Eye (tissue), 1 donor: Measurements from ENCODE around the gene BTD.
A peak's percentile ranks its signal among the peaks of the same experiment; 100 is the strongest.

Experiments
- DNase-seq: peaks from one replicate; pipeline ENCODE4 v3.0.0-alpha.2; 2015

The BTD gene

DNA sequence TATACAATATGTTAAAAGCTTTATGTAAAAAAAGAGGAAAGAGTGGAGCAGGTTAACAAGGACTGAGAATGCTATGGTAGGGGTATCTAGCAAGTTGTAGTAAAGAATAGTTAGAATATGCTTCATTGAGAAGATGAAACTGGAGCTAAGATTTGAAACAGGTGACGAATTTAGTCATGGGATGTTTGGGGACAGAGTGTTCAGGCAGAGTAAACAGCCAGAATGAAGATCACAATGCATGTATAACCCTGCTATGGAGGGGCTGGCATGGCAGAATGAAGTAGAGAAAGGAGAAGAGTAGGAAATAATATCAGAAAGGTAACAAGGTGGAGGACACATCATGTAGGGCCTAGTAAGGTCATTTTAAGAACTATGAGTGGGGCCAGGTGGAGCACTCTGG, 72.0 kb downstream of the BTD start:
- DNase-seq: no peak

DNA sequence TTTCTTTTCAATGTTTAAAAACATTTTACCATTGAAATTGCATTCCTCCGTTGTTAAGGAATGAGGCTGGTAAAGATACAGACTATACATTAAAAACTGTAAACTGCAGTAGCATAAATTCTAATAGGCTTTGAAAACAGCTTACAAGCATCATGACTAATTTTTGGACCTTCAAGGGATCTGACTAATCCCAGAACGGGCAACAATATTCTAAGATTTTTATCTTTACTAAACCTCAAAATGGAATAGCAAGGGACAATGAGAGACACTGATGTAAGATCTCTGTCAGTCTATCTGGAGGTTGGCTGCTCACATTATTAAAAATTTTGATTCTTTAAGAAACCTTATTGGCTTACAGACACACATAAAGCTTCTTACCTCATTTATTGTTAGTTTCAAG, 74.7 kb downstream of the BTD start:
- DNase-seq: no peak

GRCh38 chr3:15679306-15679705, 77.8 kb downstream of the BTD start:
- no peak for DNase-seq

GRCh38 chr3:15681668-15682067, 80.1 kb downstream of the BTD start:
- DNase-seq: no peak

GRCh38 chr3:15682561-15683185, 81.1 kb downstream of the BTD start:
- DNase-seq: peak; percentile 46

DNA sequence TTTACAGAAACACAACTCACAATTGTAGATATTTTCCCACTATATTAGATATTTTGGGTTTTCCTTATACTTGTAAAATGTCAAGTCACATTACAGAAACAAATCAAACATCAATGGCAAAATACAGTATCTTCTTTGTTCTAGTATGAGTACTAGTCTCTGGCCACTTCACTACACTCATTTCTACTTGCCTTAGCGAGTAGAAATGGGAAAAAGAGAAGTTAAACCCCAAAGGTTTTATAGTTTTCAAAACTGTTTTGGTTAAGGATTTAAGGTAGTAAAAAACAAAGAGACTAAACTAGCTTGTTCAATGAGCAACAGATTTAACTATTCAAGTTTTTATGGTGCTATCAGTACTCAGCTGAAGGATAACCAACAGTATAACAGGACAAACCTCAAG, 81.7 kb downstream of the BTD start:
- no peak for DNase-seq

DNA sequence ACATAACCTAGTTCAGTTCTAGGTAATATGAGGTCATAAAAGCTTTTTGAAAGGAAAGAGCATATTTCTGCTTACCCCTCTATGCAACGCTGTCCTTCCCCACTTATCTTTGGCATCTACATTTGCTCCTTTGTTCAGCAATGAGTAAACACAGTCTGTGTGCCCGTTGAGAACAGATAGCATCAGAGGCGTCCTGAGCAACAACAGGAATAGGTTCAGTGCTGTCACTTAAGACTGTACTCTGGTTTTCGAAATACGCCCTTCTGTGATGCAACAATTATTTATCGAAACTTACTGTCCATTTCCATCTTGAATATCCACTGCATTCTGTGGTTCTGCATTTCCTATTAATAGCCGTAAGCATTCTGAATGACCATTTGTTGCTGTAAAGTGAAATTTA, 84.4 kb downstream of the BTD start:
- DNase-seq: no peak

DNA sequence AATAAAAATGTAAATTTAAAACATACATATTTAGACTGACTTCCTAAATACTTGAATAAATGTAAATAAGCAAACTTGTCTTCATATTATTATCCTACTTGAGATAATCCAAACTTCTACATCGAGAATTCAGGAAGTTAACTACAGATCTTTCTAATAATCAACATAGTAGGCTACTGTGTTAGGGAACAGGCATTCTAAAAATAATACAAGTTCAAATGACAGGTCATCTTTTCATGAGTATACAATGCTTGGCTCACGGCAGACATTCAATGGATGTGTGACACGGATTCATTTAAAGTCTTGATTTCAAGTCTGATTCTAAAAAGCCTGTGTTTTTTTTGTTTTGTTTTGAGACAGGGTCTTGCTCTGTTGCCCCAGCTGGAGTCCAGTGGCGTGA, 88.7 kb downstream of the BTD start:
- DNase-seq: no peak

DNA sequence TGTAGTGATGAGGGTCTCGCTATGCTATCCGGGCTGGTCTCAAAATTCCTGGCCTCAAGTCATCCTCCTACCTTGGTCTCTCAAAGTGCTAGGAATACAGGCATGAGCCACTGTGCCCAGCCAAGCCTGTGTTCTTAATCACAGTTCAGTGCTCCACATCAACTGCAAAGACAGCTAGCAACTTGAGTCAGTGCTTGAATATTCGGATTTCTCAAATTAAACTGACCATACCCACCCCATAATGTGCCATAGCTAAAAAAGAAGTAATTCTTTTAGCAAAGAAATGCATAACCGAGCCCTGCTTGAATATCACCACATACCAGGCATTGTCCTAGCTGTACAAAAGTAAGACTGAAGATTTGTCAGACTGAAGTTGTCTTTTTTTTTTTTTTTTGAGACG, 89.2 kb downstream of the BTD start:
- no peak for DNase-seq

GRCh38 chr3:15693355-15693754, 91.8 kb downstream of the BTD start:
- no peak for DNase-seq

- DNase-seq: no peak
These were observed 93.1 kb downstream of the BTD start for GRCh38 chr3:15694628-15695027.
